ENCODE data around the gene DNAH14. TPM values are rescaled to one million over a fixed set of nuclear protein-coding genes. Genes with fewer than 3 reads are reported as not detected.
"Not testable (repeated sequence)": the region's sequence is repeated elsewhere in the genome, so short reads cannot be mapped to it uniquely, and the experiment has no call there.

The DNAH14 gene
- total RNA-seq, 2 donors from 2014 or later = 2.6 TPM; not detected in 1

DNA sequence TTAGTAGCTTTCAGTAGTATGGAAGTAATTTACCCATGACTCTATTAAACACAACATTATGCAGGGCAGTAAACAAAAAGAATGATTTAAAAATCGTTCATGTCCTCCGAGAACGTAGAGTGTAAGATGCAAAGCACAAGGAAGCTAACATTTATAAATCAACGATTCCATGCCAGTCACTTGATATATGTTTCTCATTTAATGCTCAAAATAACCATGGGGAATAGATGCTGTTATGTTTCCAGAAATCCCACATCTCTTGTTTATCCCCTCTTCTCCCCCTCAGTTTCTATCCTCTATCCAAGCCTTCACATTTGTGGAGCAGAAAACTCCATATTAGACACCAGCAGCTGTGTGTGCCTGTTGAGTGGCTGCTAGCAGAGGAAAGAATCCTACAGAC, 445.5 kb downstream of the DNAH14 start:
- H3K4me3 ChIP-seq = no peak overlapping the region
- no peaks in the 10 kb centered on the region for H3K9me3 ChIP-seq
- no peak overlapping the region for H3K27ac ChIP-seq
- no peak for ATAC-seq (ENCODE audit: insufficient number of reproducible peaks, low FRiP score, low read depth)
- H3K36me3 ChIP-seq = no peaks in the 10 kb centered on the region
- TF ChIP-seq, protein P1, sequence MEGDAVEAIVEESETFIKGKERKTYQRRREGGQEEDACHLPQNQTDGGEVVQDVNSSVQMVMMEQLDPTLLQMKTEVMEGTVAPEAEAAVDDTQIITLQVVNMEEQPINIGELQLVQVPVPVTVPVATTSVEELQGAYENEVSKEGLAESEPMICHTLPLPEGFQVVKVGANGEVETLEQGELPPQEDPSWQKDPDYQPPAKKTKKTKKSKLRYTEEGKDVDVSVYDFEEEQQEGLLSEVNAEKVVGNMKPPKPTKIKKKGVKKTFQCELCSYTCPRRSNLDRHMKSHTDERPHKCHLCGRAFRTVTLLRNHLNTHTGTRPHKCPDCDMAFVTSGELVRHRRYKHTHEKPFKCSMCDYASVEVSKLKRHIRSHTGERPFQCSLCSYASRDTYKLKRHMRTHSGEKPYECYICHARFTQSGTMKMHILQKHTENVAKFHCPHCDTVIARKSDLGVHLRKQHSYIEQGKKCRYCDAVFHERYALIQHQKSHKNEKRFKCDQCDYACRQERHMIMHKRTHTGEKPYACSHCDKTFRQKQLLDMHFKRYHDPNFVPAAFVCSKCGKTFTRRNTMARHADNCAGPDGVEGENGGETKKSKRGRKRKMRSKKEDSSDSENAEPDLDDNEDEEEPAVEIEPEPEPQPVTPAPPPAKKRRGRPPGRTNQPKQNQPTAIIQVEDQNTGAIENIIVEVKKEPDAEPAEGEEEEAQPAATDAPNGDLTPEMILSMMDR (IDR thresholded peaks at IDR 0.05) = no peak
- no peak for DNase-seq (ENCODE audit: low spot score)
- no peaks in the 10 kb centered on the region for H3K4me1 ChIP-seq (ENCODE audit: control insufficient read depth in 1 of 2, low read depth in 2 of 2)
- H3K27me3 ChIP-seq (replicated peaks; ENCODE audit: insufficient read depth) = no peaks in the 10 kb centered on the region

DNA sequence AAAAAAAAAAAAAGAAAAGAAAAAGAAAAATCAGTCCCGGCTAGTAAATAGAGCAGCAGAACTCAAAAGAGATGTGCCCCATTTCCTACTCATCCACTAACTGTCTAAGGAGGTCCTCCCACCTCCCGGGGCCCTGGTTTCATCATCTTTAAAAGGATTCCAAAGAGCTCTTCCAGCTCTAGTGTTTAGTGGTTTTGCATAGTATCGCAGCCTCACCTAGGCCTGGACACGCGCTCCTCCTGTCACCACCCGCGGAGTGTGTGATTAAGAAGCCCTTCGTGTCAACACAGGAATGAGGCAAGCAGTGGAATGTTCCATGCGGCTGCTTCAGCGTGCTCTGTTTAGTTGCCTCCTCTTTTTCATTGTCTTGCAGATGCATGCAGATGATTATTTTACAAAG, 449.4 kb downstream of the DNAH14 start:
- no peaks in the 10 kb centered on the region for H3K27me3 ChIP-seq (replicated peaks; ENCODE audit: insufficient read depth)
- no peak overlapping the region for H3K27ac ChIP-seq
- TF ChIP-seq, protein P1 (IDR thresholded peaks at IDR 0.05) = no peak
- no peaks in the 10 kb centered on the region for H3K9me3 ChIP-seq
- DNase-seq (ENCODE audit: low spot score) (no peak), ATAC-seq (ENCODE audit: insufficient number of reproducible peaks, low FRiP score, low read depth) (no peak)
- H3K4me3 ChIP-seq = no peak overlapping the region
- H3K4me1 ChIP-seq (ENCODE audit: control insufficient read depth in 1 of 2, low read depth in 2 of 2) = no peaks in the 10 kb centered on the region
- H3K36me3 ChIP-seq = no peaks in the 10 kb centered on the region

DNA sequence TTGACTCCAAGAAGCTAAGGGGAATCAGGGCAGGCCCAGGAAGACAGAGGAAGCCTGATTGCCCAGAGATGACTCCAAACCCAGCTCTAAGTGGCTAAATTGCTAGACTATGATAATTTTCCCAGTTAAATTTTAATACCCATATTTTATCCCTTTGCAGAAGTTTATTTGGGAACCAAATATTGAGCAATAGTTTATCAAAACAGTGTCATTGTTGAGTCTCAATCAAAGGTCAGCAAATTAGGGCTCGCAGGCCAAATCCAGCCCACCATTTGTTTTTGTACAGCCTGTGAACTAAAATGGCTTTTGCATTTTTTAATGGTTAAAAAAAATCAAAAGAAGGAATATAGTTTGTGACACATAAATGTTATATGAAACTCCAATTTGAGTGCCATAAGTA, 451.2 kb downstream of the DNAH14 start:
- TF ChIP-seq, protein P1 (IDR thresholded peaks at IDR 0.05) = no peak
- ATAC-seq (ENCODE audit: insufficient number of reproducible peaks, low FRiP score, low read depth) (no peak), DNase-seq (ENCODE audit: low spot score) (no peak)
- no peaks in the 10 kb centered on the region for H3K27me3 ChIP-seq (replicated peaks; ENCODE audit: insufficient read depth)
- no peaks in the 10 kb centered on the region for H3K4me1 ChIP-seq (ENCODE audit: control insufficient read depth in 1 of 2, low read depth in 2 of 2)
- no peaks in the 10 kb centered on the region for H3K36me3 ChIP-seq
- H3K9me3 ChIP-seq = no peaks in the 10 kb centered on the region
- no peak overlapping the region for H3K27ac ChIP-seq
- H3K4me3 ChIP-seq = no peak overlapping the region

- DNase-seq (ENCODE audit: low spot score); ATAC-seq (ENCODE audit: insufficient number of reproducible peaks, low FRiP score, low read depth); H3K4me1 ChIP-seq (ENCODE audit: control insufficient read depth in 1 of 2, low read depth in 2 of 2); H3K9me3 ChIP-seq; H3K27me3 ChIP-seq (replicated peaks; ENCODE audit: insufficient read depth); H3K27ac ChIP-seq; H3K36me3 ChIP-seq; H3K4me3 ChIP-seq: not testable (repeated sequence)
These were observed 457.4 kb downstream of the DNAH14 start for GRCh38 chr1:225386860-225387259.

GRCh38 chr1:225388372-225388771, 458.9 kb downstream of the DNAH14 start:
- Histone ChIP-seq H3K9me3 (no peaks in the 10 kb centered on the region), H3K27me3 (replicated peaks; ENCODE audit: insufficient read depth) (no peaks in the 10 kb centered on the region), H3K4me3 (no peak overlapping the region), H3K27ac (no peak overlapping the region), H3K4me1 (ENCODE audit: control insufficient read depth in 1 of 2, low read depth in 2 of 2) (no peaks in the 10 kb centered on the region), H3K36me3 (no peaks in the 10 kb centered on the region)
- DNase-seq (ENCODE audit: low spot score) (no peak), ATAC-seq (ENCODE audit: insufficient number of reproducible peaks, low FRiP score, low read depth) (no peak)
- TF ChIP-seq, protein P1 (IDR thresholded peaks at IDR 0.05) = no peak

GRCh38 chr1:225389843-225390242, 460.4 kb downstream of the DNAH14 start:
- TF ChIP-seq, protein P1 (IDR thresholded peaks at IDR 0.05) = no peak
- ATAC-seq (ENCODE audit: insufficient number of reproducible peaks, low FRiP score, low read depth) (no peak), DNase-seq (ENCODE audit: low spot score) (no peak)
- H3K4me3 ChIP-seq = no peak overlapping the region
- H3K9me3 ChIP-seq = no peaks in the 10 kb centered on the region
- no peak overlapping the region for H3K27ac ChIP-seq
- no peaks in the 10 kb centered on the region for H3K27me3 ChIP-seq (replicated peaks; ENCODE audit: insufficient read depth)
- no peaks in the 10 kb centered on the region for H3K4me1 ChIP-seq (ENCODE audit: control insufficient read depth in 1 of 2, low read depth in 2 of 2)
- H3K36me3 ChIP-seq = no peaks in the 10 kb centered on the region

All from thoracic aorta (tissue), 2 donors.